Hematopoietic multipotent progenitor cell (in vitro differentiated cells): Measurements from ENCODE around the gene CDC42BPB. TPM values are rescaled to one million over a fixed set of nuclear protein-coding genes. Genes with fewer than 3 reads are reported as not detected.
"Not testable (repeated sequence)": the region's sequence is repeated elsewhere in the genome, so short reads cannot be mapped to it uniquely, and the experiment has no call there.

ENCODE experiments used
- DNase-seq, 3 donors: peaks; one replicate each; pipeline ENCODE4 v3.0.0-alpha.2; 2011 to 2015; ENCODE audit warnings: low read depth in 2 of 3, low spot score in 2 of 3
- total RNA-seq: library from RNA; depleted of rRNA; stranded (reverse); fragments of >200 nt; gene quantifications from one replicate; pipeline ENCODE4 v1.2.3, GENCODE V29; 2012

CDC42BPB gene
- total RNA-seq, 1 donor = 24.0 TPM

DNA sequence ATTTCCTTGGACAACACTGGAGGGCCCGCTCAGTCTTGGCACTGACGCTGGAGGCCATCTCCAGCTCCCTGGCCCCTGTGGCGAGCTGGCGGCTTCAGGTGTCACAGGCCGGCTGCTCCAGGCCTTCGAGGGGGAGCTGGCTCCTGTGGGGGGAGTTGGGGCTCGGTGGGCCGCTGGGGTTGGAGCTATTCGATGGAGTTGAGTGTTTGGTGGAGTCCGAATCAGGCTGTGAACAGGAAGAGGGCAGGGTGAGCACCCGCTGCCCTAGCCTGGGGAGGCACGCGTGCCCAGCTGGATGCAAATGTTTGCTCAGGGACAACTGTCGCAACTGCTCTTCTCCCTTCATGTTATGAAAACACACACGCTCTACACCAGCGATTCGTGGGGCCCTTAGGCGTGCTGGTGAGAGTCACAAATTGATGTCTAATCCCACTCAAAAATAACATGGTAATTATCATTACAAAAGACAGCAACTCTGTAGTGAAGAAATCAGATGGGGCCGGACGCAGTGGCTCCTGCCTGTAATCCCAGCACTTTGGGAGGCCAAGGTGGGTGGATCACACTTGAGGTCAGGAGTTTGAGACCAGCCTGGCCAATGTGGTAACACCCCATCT, 123.6 kb downstream of the CDC42BPB start:
- DNase-seq = no peak

DNA sequence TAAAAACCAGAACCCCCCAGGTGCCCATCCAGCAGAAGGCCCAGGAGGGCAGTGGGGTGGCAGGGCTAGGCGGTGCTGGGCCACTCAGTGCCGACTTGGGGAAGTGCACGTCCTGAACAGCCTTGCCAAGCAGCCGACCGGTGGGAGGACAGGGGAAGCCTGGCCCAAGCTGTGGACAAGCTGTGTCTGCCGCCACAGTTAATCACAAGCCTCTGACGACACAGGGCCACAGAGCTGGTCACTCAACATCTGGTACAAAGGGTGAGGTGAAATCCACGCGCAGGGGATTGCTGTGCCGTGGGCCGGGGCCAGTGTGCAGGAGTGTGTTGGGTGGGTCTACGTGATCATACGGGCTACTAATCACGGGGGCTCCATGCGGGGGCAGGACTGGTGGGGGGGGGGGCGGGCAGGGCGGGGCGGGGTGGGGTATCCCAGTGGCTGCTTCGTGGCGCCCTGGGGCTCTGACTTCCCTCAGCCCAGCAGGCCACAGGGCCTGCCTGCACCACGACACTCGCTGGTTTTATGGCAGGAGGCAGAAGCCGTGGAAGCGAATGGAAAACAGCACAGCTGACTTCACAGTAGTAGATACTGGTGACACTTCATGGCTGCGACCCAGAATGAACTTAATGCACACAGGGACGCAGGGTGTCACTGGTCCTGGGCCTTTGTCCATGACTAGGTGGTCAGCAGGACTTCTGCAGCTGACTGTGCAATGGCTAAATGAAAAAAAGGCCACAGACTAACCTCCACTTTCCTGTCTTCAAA, 124.7 kb downstream of the CDC42BPB start:
- DNase-seq = no peak

DNA sequence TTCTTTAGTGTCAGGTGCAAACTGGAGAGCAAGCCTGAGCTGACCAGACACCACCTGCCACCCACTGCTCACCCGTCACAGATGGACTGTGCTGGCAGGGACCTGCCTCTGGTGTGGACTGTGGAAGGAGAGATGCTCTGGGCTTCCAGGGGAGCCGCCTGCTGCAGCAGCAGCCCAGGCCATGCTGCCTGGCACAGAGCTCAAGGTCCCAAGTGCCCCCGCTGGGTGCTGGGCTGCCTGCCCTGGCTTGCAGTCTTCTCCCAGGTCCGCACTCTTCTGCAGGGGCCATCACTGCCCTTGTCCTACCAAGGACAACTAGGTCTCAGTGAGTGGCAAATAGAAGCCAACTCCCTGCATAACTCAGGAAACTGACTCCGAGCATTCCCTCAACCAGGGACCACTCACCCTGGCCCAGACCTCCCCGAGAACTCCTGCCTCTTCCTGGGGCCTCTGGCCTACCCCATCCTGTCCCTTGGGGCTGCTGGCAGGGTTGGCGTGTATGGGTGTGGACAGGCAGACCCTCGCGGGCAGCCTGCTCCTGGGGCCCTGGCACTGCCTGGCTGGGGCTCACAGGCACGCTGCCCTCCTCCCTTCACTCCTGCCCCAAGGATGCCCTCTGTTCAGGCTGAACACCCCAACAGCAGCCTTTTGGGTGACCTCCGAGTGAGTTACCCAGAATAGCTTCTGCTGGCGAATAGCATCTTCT, 125.6 kb downstream of the CDC42BPB start:
- no peak for DNase-seq

DNA sequence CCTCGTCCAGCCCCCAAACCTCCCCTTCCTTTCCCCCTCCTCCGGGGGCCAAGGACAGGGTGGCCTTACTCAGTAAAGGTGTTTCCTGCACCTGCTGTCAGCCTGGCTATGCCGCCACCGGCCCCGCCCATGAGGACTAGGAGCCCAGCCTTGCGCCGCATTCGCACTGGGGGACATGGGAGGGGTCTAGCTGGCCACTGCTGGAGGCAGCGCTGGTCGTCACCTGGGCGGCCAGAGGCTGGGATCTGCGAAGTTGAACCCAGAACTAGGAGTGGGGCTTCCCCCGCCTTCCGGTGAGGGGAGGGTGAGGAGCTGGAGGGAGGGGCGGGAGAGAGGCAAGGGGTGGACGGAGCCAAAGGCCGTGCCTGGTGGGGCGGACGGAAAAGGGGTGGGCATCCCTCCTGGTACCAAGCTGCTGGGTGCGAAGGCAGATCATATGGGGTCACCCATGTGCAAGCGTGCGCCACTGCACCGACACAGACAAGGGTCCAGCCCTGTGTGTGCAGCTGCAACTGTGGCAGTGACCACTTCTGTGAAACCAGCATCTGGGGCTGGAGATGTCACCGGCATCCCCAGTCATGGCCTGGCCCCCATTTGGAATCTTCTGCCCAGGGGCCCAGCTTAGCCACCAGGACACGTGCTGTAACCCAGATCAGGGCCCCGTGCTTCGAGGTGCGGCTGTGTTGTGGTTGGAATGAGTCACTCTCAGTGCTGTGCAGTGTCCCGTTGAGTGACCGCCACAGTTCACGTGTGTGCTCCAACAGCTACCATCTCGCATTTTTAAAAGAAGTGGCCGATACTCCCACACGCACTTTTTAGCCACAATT, 126.4 kb downstream of the CDC42BPB start:
- DNase-seq = no peak

DNA sequence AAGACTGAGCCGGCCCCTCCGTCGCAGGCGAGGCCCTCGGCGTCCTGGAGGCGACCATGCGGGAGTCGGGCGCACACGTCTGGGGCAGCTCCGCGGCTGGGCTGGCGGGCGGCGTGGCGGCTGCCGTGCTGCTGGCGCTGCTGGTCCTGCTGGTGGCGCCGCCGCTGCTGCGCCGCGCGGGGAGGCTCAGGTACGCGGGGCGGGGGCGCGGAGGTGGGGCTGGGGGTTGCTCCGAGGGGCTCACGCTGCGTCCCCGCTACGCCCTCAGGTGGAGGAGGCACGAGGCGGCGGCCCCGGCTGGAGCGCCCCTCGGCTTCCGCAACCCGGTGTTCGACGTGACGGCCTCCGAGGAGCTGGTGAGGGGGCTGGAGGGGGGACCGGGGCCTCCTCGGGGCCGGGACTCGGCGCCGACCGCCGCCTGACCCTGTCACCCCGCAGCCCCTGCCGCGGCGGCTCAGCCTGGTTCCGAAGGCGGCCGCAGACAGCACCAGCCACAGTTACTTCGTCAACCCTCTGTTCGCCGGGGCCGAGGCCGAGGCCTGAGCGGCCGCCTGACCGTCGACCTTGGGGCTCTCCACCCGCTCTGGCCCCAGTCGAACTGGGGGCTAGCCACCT, 127.1 kb downstream of the CDC42BPB start:
- peak in 1 of 3 donors; percentile 23 for DNase-seq

DNA sequence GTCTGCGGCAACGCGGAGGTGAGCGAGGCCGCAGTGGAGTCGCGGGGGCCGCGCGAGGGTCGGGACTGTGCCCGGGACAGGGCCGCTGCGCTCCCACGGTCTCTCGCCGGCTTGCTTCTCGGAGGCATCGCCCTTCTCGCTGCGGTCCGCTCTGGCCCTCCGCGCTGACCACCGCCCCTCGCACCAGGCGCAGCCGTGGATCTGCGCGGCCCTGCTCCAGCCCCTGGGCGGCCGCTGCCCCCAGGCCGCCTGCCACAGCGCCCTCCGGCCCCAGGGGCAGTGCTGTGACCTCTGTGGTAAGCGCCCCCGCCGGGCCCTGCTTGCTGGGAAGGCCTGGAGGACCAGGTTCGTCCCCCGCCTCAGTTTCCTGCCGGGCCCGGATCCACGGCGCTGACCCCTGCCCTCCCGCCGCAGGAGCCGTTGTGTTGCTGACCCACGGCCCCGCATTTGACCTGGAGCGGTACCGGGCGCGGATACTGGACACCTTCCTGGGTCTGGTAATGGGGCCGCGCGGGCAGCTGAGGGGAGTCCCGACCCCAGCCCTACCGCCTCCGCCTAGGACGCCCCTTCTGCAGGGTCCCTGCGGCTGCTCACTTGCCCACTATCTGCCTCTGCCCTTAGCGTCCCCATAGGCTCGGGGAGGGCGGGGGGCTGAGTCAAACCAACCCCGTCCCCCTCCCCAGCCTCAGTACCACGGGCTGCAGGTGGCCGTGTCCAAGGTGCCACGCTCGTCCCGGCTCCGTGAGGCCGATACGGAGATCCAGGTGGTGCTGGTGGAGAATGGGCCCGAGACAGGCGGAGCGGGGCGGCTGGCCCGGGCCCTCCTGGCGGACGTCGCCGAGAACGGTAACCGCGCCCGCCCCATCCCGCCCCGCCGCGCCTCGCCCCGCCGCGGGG, 127.9 kb downstream of the CDC42BPB start:
- DNase-seq = no peak

DNA sequence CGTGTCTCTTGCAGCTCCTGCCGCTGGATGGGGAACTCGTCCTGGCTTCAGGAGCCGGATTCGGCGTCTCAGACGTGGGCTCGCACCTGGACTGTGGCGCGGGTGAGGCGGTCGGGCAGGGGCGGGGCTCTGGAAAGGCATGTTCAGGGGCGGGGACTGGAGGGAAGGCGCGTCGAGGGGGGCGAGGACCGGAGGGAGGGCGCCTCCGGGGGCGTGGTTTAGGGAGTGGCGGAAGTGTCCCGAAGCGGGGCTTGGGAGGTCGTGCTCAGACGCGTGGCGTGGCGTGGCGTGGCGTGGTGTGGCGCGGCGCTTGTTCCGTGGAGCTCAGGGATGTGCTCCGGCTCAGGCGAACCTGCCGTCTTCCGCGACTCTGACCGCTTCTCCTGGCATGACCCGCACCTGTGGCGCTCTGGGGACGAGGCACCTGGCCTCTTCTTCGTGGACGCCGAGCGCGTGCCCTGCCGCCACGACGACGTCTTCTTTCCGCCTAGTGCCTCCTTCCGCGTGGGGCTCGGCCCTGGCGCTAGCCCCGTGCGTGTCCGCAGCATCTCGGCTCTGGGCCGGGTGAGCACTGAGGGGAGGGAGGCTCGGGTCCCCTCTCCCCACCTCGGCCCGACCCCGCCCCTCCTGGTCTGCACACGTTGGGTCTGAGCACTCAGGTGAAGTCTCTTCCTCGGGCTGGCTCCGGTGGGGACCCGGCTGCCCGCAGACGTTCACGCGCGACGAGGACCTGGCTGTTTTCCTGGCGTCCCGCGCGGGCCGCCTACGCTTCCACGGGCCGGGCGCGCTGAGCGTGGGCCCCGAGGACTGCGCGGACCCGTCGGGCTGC, 128.7 kb downstream of the CDC42BPB start:
- DNase-seq = peak; percentile 41 to 87 (median 81)

DNA sequence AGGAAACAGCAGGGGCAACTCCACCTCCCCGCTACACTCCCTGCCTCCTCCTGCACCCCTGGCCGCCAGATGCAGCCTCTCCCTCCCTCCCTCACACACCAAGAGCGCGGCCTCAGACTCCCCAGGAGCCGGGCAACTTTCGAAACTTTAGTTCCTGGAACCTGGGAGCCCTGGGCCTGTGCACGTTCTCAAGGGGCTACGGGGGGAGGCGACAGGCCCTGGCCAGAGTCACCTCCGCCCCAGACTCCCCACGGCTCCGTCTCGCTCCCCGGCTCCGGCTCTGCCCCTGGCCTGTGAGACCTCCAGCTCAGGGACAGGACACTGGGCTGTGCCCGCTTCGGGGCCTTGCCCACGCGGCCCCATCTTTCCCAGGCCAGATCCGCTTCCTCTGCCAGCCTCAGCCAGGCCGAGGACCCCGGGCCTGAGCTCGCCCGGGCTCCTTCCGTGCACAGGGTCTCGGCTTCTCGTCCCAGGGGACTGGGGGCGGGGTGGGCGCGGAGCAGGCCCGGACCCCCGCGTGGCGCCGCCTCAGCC, 129.4 kb downstream of the CDC42BPB start:
- peak in 2 of 3 donors; percentile 37 to 56 for DNase-seq

DNA sequence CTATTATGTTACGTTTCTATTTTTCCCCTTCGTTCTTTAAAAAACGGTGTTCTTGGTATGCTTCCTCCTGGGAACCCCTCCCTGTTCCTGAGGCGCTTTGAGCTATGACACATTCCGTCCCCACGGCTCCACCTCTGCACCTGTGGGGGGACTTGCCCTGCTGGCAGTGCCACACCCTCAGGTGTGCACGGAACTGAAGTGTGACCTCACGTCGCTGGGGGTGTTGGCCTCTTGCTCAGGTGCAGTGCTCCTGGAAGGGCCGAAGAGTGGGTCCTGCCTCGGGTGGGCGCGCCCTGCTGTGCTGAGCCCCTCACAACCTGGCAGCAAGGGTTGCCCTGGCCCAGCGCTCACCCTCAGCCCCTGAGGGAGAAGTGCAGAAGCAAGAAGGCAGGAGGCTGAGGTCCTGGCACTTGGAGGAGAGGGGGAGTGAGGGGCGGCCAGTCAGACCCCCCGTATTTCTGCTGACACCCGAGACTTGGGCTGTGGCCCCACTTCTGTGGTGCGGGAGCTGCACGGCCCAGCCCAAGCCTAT, 129.9 kb downstream of the CDC42BPB start:
- DNase-seq = no peak

DNA sequence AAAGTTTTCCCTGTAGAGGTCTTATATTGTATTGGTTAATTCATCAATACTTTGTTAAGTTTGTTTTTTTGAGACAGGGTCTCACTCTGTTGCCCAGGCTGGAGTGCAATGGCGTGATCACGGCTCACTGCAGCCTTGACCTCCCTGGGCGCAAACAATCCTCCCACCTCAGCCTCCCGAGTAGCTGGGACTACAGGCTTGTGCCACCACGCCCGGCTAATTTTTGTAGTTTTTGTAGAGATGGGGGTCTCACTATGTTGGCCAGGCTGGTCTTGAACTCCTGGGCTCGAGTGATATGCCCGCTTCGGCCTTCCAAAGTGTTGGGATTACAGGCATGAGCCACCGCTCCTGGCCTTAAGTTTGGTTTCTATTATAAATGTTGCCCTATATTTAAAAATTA, 130.5 kb downstream of the CDC42BPB start:
- not testable (repeated sequence) for DNase-seq

DNA sequence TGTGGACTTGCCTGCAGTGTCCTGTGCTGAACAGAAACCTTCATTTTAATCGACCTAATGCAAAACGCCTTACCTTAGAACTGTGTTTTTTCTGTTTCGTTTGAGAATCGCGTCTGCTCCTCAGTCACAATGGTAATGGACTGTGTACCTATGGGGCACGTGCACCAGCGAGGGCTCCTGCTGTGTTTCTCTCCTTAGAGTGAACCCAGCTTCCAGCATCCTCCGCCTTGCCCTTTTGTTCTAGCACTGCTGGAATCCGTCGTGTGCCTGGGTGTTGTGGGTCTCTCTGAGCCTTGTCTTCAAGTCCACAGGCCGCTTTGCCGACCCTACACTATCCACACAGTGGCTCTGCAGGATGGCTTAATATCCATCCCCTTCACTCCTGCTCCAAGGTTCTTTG, 131.2 kb downstream of the CDC42BPB start:
- no peak for DNase-seq

DNA sequence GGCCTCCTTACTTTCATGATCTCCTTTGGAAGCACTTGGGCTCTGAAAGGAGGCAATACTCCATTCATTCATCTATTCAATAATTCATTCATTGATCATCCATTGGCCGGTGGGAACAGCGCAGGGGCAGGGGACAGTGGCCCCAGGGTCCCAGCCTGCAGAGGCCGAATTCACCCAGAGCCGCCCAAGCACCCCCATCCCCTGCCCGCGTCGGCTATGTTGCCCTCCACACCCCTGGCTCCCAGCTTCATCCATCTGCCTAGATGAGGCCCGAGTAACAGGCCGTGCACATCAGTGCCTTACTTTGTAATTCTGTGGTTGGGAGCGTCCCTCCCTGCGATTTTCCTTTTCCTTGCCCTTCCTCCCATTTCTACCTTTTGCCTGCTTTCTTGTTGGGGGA, 131.7 kb downstream of the CDC42BPB start:
- no peak for DNase-seq

DNA sequence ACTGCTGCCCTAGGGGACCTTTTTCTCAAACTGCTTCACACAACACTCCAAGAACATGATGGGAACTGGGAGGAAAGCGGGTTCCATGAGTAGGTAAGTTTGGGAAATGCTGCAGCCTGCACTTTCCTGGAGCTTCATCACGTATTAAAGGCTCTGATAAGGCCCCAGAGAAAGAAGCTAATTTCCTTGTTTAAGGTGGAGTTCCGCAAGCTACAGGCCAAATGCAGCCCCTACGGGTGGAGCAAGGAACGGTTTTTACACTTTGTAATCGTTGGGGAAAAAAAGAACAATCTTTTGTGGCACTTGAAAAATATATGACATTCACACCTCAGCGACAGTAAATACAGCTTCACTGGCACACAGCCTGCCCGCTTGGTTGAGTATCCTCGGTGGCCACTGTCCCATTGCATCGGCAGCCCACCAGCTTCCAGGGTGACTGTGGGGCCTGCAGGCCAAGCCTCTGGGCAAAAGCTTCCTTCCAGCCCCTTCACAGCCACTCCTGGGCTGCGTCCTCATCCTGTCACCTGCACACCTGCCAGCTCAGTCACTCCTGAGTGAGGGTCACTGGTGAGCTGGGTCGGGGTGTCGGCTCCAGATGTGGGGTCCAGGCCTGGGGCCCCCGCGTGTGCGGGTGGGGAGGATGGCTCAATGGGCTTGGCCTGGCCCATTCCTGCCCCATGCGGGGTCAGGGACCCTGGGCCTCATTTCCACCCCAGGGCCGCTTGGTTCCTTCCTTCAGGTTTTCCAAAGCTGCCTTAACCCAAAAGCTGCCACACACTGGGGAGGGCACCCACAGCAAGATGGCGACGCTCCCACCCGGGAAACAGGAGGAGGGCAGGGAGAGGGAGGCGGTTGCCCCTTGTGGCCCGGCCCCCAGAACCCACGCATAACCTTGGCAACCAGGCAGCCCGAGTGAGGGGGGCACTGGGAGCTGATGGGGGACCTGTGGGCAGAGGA, 132.4 kb downstream of the CDC42BPB start:
- DNase-seq = no peak

DNA sequence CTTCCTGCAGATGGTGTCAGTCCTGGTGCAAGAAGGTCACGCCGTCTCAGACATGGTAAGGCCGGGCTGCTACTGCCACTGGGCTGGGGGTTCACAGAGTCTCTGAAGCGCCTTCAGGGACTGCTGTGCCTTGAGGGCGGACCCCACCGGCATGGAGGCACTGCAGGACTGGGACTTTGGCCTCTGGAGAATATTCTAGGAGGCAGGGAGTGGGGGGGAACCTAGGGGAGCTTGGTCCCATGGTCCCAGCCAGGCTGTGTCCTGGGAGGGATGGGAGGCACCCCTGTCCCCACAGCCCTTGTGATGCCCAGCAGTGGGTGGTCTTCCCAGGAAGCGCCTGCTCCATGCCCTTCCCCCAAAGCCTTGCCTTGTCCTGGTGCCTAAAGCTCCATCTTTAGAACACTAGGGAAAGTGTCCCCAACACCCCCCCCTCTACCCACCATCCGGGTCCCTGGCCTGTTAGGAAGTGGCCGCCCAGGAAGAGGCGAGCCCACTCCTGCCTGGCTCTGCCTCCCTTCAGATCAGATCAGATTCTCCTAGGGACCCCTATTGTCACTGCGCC, 133.3 kb downstream of the CDC42BPB start:
- DNase-seq = no peak

DNA sequence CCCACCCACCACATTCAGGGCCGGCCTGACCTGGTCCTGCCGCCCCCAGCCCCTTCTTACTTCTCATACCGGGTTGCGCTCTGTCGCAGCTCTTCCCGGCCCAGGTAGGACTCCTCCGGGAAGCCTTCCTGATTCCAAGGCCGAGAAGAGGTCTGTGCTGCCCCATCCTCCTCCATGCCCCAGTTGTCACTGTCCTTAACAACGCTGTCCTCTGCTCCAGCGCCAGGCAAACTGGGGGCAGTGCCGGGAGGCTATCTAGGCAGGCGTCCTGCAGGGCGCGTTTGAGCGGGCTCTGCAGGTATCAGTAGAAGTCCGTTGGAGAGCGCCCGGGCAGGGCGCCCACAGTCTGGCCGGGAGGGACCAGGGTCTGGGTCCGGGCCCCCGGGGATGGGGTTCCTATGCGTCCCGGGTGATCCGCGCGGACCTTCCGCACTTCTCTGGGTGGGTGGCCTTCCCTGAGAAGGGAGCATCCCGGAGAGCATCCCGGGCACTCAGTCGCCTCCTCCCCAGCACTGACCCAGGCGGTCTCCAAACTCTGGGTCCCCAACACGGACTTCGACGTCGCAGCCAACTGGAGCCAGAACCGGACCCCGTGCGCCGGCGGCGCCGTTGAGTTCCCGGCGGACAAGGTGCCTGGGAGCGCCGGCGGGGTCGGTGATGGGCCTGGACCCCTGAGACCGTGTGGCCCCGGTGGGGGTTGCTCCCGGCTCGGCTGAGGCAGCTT, 134.0 kb downstream of the CDC42BPB start:
- DNase-seq = no peak
